Urothelium cell line (cell line): ENCODE results near the gene PILRA.

Experiments used
- DNase-seq: peaks from one replicate; pipeline ENCODE4 v3.0.0; 2011; ENCODE audit warnings: low spot score, mixed read lengths
- FAIRE-seq: peaks from 2 replicates; lab custom pipeline; 2011; peaks lifted over from hg19 to GRCh38; lab: Jason Lieb, UNC

The PILRA gene

DNA sequence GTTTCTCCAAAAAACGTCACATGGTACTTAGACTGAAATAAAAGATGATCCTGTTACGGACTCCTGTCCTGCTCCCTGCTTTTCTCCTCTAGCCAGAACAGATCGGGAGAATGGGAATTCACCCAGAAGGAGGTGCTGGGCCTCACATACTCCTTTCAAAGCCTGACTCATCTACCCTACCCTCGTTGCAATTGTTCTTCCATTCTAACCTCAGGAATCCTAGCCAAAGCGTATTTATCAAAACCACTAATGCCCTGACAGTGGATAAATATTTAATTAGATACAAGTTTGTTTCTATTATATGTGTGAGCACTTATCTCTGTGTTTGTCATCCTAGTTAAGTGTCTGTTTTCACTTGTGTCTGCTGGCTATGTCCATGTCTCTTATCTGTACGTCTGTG is 33.5 kb downstream of the PILRA start:
- FAIRE-seq (no peak), DNase-seq (peak; percentile 64)

DNA sequence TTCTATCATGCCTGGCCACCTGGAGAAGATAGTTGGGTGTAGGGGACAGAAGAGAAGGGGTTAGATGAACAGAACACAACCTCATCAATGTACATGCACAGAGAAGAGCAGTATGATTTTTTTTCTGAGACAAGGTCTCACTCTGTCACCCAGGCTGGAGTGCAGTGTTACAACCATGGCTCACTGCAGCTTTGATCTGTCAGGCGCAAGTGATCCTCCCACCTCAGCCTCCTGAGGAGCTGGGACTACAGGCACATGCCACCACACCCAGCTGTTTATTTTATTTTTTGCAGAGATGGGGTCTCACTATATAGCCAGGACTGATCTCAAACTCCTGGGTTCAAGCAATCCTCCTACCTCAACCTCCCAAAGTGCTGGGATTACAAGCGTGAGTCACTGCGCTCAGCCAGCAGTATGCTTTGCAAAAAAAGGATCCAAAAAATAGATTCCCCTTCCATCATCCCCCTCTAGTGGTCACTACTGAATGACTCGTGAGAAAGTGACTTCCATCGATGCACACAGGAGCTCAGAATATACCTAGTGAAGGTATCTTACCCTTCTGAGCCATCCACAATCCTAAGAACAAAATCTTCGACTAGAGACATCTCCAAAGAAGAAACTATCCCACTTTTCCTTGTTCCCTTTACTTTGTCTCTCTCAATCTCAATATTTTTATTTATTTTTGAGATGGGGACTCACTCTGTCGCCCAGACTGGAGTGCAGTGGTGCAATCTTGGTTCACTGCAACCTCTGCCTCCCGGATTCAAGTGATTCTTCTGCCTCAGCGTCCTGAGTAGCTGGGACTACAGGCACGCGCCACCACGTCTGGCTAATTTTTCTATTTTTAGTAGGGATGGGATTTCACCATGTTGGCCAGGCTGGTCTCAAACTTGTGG is 34.2 kb downstream of the PILRA start:
- DNase-seq (peak; percentile 90), FAIRE-seq (no peak)

DNA sequence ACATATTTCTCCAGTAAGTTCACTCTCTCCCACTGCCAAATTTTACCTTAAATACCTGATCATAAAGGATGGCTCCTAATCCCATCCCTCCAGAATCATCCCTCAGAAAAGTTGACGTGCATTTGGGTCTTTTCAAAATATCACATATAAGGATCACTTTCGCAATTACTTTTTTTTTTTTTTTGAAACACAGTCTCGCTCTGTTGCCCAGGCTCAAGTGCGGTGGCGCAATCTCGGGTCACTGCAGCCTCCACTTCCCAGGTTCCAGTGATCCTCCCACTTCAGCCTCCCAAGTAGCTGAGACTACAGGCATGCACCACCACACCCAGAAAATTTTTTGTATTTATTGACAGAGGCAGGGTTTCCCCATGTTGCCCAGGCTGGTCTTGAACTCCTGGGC is 37.8 kb downstream of the PILRA start:
- no peak for FAIRE-seq
- DNase-seq, result no peak

DNA sequence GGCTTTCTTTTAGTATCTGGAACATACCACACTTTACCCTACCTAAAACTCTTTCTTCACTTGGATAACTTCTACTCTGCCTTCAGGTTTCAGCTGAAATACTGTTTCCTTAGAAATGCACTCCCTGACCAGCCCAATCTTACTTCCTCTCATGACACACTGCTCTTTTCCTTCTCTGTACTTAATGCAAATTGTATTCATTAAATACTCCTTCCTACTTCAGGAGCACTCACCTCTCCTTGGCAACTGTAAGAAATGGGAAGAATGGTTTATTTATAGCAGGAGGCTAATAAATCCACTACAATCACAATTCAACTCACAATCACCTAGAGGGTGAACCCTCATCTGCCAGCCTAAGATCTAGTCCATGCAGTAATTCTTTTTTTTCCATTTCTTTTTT is 40.1 kb downstream of the PILRA start:
- DNase-seq (no peak), FAIRE-seq (no peak)

DNA sequence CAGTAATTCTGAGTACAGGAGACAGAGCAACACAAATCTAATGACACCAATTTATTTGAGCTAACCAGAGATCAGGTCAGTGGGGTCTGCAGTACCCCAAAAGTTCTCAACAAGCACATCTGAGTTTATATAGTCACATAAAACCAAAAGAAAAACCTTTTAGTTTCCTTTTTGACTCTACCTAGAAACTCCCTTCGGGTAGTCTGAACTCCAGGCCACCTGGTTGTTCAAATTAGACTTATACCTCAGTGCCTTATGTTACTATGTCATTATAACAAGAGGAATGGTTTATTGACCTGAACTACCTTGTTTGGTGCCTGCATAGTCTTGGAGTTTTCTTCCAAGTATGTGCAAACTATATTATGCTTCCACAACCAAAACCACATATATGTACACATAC is 40.6 kb downstream of the PILRA start:
- DNase-seq (no peak), FAIRE-seq (no peak)

DNA sequence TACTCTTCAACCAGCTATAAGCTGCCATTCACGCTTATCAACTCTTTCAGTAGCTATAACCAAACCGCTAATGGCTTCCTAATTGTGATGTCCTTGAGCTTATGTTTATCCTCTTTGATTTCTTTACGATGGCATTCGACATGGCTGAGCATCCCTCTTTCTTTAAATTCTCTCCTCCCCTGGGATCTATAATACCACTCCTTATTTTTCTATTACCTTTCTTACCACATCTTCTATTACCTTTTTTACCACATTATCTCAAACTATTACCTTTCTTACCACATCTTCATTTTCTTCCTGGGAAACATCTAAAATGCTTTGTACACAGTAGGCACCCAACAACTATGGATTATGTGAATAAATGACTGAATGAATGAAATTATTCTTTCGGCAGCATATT is 42.2 kb downstream of the PILRA start:
- DNase-seq (no peak), FAIRE-seq (no peak)

DNA sequence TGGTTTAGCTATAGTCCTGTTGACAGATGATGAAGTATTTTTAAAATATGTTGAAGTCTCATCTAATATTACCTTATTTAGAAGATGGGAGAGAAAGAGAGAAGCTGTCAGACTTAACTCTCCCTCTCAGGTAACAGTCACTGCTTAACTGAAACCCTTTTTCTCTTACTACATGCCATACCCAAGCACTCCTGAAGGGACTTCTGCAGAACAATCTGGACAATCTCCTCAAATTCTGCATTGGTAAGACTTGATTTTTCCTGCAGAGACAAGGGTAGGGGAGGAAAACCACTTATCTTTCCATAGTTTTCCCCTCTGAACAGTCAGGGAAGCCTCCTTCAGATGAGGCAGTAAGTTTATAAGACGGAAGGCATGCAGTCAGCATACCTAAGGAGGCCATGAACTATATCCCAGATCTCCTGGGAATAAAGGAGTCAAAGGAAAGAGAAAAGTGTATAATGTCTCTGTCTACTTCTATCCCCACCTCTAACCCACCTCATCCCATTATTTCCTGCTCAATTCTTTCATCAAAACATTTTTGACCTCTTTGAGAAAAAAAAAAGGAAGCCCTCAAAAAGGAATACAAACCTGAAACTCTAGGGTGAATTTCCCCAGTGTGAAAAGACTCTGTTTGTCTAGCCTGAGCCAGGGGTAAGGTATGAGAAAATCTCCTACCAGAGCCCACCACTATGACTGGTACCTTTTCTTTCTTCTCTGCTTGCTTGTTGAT is 45.8 kb downstream of the PILRA start:
- FAIRE-seq, result no peak
- DNase-seq, result no peak

DNA sequence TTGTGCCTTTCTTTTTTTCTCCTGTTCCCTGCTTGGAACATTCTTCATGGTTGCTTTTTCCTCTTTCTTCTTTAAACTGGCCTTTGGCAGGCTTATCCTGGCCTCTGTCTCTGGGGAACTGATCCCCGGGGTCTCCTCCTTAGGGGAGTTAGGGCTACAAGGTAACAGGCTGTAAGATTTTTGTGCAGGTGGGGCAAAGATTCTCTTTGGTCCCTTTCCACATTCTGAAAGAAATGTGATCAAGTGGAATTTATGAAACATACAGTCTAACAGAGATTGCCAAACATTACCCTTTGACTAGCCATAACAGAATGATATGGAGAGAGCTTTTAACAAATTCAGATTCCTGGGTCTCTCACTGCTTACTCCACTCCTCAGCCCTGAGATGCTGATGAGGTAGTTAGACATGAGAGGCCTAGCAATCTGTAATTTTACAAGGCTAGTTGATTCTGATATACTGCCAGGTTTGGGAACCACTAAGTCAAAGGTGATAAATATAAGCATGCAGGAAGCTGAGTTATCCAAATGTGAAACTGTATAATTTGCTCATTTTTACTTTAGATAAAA is 46.5 kb downstream of the PILRA start:
- DNase-seq (no peak), FAIRE-seq (no peak)

DNA sequence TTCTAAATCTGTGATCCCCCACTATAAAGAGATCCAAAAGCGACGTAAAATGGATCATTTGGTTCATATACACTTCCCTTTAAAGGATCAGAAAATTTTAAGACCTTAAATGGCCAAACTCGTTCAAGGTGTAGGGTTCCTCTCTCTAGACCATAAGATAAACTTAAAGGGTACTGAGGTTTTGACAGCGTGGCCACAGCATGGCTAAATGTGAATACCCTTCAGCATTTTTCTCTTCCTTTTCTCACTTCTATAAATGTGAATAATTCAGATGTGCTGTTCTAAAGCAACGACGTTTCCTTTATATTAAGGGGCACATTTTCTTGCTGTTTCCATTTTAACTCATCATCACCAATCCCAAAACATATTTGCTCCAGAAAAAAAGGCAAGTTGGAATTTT is 50.0 kb downstream of the PILRA start:
- no peak for FAIRE-seq
- DNase-seq, result no peak

DNA sequence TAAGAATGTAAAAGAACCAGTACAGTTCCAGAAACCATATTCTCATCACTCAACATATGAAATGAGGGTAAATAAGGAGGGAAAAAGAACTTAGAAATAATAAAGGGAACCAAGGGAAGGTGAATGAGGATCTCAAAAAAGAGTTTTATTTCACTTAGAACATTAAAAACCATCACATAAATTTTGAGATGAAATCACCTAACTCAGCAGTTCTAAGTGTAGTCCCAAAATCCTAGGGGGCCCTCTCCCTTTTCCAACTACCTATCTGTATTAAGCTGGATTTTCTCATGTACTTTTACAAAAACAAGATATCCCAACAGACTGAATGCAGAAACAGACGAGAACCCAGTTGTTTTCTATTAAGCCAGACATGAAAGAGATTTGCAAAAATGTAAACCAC is 52.1 kb downstream of the PILRA start:
- DNase-seq, result no peak
- no peak for FAIRE-seq

DNA sequence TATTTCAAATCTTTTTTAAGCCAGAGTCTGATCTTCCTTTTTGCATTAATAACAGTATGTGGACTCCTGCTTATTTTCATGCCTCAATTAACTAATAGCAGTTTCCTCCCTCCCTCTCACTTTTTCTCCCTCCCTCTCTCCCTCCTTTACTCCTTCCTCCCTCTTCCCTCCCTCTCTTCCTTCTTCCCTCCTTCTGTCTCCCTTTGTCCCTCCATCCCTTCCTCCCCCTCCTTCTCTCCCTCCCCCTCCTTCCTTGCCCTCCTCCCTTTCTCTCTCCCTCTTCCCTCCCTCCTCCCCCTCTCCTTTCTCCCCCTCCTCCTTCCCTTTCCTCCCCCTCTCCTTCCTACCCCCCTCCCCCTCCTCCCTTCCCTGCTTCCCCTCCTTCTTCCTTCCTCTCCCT is 53.2 kb downstream of the PILRA start:
- FAIRE-seq (no peak), DNase-seq (no peak)

DNA sequence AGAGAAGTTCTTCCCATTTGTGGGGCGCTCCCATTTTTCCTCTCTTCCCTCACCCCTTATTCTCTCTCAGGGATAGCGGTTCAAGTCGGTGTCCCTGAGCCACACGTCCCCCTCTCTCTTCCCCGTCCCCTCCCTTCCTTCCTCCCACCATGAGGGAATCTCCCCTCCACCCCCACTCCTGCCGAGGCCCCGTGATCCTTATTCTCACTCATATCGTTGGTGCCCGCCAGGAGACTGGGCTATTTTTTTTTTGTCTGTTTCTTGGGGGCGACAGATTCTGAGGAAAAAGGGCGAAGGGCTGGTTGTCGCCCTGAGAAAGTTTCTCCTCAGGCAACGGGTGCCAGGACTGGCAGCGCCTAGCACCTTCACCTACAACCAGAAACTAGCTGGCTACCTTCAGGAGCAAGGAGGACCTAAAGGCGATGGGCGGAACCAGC is 54.5 kb downstream of the PILRA start:
- DNase-seq (no peak), FAIRE-seq (no peak)

DNA sequence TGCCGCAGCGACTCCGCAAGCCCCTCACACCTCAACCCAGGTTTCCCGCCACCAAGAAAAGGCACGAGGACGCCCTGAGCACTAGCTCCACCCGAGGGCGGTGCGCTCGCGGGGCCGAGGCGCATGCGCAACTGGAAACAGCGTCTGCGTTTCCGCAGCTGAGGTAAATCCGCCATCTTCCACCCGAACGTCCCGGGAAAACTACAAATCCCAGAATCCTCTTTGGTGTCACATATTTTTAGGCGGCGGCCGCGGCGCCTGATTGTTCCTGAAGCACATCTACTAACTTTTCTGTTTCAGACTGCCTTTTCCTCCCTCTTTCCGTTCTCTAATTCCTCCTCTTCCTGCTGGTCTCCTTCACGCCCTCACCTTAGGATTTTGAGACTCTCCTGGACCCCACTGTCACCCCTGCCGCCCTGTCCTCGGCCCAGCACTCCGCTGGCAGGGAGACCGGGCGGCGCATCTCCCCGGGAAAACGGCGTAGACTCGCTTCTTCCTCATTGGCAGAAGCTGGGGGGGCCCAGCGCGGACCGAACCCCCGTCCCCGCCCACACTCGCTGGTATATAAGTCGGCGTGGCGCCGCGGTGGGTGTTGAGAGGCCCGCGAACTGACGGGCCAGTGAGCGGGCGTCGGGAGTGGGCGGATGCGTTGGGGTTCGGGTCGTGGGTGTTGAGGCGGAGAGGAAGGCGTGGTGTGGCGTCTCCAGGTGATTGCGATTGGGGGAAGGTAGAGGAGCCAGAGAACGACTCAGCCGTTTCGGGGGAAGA is 55.1 kb downstream of the PILRA start, which contains the start of gene ZCWPW1:
Gene ZCWPW1, minus strand, starts transcription at position 505 of the 768 bp plus-strand sequence. CDS start 8,054 bp downstream, outside the sequence.
- FAIRE-seq (peak; percentile 92), DNase-seq (peak; percentile 96)

DNA sequence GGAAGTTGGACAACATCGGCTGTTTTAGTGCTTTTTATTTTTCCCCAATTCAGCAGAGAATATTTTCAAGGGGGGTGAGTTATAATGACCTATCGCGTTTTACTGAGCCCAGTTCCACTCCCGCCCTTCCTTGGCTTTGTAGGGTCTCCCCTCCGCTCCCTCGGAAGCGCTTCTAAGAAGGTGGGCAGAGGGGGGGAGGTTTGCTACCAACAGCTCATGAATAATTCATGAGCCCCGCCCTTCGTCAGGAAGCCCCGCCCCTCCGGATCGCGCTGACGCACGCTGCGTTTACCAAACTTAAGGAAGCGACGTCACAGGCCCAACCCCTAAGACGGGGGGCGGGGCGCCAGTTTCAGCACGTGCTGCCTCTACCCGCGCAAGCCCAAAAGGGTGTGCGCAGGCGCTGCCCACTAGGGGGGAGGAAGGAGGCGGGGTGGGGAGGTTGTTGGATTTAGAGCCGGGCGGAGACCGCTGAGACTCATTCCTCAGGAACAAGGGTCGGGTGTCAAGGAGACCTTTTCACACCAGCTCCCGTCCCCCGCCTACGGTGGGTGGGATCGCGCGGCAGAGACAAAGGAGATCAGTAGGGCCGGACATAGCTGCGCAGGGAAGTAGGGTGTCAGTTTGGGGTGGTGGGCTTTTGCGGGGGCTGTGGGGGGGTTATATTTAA is 55.8 kb downstream of the PILRA start:
- no peak for FAIRE-seq
- peak; percentile 100 for DNase-seq

DNA sequence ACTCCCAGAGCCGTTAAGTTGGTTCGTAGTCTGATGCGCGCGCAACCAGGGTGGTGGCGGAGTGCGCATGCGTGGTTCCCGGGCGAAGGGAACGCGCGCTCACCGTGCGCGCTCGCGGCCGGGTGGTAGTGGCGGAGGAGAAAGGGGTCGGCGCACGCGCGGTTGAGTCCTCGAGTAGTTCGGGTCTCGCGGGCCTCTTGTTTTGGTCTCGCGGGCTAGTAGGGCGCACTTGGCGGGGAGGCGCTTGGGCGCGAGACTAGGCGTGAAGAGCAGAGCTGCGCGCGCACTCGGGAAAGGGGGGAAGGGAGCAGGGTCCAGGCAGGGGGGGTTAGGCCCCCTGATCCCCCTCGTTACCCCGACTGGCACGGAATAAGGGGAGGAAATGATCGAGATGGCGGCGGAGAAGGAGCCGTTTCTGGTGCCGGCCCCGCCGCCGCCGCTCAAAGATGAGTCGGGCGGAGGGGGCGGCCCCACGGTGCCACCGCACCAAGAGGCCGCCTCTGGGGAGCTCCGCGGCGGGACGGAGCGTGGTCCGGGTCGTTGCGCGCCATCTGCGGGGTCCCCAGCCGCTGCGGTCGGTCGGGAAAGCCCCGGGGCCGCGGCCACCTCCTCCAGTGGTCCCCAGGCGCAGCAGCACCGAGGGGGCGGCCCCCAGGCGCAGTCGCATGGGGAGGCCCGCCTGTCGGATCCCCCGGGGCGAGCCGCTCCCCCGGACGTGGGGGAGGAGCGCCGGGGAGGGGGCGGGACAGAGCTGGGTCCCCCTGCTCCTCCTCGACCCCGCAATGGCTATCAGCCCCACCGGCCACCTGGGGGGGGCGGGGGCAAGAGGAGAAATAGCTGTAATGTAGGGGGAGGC is 56.6 kb downstream of the PILRA start, which contains the start of gene MEPCE:
Gene MEPCE, plus strand, starts transcription at position 195 of the 856 bp plus-strand sequence. Its CDS starts 188 bp downstream, at position 383.
- FAIRE-seq (peak; percentile 99), DNase-seq (peak; percentile 100)

DNA sequence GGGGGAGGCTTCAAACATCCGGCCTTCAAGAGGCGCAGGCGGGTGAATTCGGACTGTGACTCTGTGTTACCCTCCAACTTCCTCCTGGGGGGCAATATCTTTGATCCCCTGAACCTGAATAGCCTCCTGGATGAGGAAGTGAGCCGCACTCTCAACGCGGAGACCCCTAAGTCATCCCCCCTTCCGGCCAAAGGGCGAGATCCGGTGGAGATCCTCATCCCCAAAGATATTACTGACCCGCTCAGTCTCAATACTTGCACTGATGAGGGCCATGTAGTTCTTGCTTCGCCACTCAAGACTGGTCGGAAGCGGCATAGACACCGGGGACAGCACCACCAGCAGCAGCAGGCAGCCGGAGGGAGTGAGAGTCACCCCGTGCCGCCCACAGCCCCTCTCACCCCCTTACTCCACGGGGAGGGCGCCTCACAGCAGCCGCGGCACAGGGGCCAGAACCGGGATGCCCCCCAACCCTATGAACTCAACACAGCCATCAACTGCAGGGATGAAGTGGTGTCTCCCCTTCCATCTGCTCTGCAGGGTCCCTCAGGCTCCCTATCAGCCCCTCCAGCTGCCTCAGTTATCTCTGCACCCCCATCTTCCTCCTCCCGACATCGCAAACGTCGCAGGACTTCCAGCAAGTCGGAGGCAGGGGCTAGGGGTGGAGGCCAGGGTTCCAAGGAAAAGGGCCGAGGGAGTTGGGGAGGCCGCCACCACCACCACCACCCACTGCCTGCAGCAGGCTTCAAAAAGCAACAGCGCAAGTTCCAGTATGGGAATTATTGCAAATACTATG is 57.4 kb downstream of the PILRA start:
- DNase-seq (no peak), FAIRE-seq (no peak)

DNA sequence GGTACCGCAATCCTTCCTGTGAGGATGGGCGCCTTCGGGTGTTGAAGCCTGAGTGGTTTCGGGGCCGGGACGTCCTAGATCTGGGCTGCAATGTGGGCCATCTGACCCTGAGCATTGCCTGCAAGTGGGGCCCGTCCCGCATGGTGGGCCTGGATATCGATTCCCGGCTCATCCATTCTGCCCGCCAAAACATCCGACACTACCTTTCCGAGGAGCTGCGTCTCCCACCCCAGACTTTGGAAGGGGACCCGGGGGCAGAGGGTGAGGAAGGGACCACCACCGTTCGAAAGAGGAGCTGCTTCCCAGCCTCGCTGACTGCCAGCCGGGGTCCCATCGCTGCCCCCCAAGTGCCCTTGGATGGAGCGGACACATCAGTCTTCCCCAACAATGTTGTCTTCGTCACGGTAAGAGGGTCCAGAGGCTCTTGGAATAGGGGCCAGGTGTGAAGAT is 58.0 kb downstream of the PILRA start:
- no peak for FAIRE-seq
- no peak for DNase-seq

DNA sequence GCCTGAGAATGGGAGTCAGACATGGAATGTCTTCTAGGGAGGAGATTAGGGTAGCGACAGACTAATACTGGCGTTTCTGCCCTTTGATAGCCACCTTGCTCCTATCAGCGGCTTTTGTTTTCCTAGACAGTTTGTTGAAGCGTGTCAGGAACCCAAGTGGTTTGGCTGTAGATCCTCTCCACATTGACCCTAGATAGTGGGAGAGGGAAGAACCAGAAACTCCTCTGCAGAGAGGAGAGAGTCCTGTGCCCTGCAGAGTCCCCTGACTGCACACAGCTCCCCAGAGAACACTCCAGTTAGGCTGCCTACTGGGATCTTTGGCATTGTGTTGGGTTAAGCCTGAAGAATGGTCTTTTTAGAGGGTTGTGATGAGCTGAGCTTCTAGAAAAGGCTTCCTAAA is 58.8 kb downstream of the PILRA start:
- DNase-seq, result no peak
- FAIRE-seq, result no peak
